HCT116 (cell line): ENCODE data around the gene CD8B2.

ENCODE experiments used
- ATF3 ChIP-seq: IDR thresholded peaks from 2 replicates; pipeline ENCODE4 v1.6.1; 2012
- CEBPB ChIP-seq: IDR thresholded peaks from 2 replicates; pipeline ENCODE4 v1.6.1; 2012; ENCODE audit warnings: low read depth
- CTCF ChIP-seq, 3 experiments: fragments of 200-600 bp in 1 of 3; sonication (generic) in 1 of 3; IDR thresholded peaks in 2 of 3; conservative IDR thresholded peaks in 1 of 3; 2 replicates each; pipeline ENCODE4 v1.5.1; 2012 to 2017; ENCODE audit warnings: low read depth in 2 of 3, low read length in 2 of 3, antibody characterized with exemption in 1 of 3, borderline replicate concordance in 1 of 3, control low read depth in 1 of 3, mild to moderate bottlenecking in 1 of 3, mixed read lengths in 1 of 3, mixed run types in 1 of 3, moderate library complexity in 1 of 3; ENCODE audit not compliant: insufficient read depth in 1 of 3
- ELF1 ChIP-seq: IDR thresholded peaks from 2 replicates; pipeline ENCODE4 v1.6.1; 2012; ENCODE audit warnings: low read depth, borderline replicate concordance
- EZH2 ChIP-seq: fragments of 200-600 bp; sonication (generic); IDR thresholded peaks from 2 replicates; pipeline ENCODE4 v1.6.1; 2017; ENCODE audit warnings: antibody characterized with exemption, mixed run types
- POLR2A ChIP-seq: IDR thresholded peaks from 2 replicates; pipeline ENCODE4 v1.7.0; 2011; ENCODE audit warnings: borderline replicate concordance; ENCODE audit not compliant: insufficient read depth, insufficient read length; ENCODE audit errors: extremely low read depth
- POLR2AphosphoS5 ChIP-seq: IDR thresholded peaks from 2 replicates; pipeline ENCODE4 v1.6.1; 2011; ENCODE audit warnings: mild to moderate bottlenecking, low read depth, low read length, moderate library complexity
- SIN3A ChIP-seq: IDR thresholded peaks from 2 replicates; pipeline ENCODE4 v1.6.1; 2012; ENCODE audit warnings: low read depth
- SP1 ChIP-seq: IDR thresholded peaks from 2 replicates; pipeline ENCODE4 v1.6.1; 2012; ENCODE audit warnings: low read depth
- ZBTB33 ChIP-seq: IDR thresholded peaks from 2 replicates; pipeline ENCODE4 v1.6.1; 2011; ENCODE audit warnings: mild to moderate bottlenecking, low read length, moderate library complexity; ENCODE audit not compliant: insufficient replicate concordance; ENCODE audit errors: extremely low read depth

GRCh38 chr2:106546391-106546990, 59.3 kb downstream of the CD8B2 start:
- TF ChIP-seq CTCF (IDR thresholded peaks at IDR 0.05 in 2 of 3, conservative IDR thresholded peaks at IDR 0.05 in 1 of 3; ENCODE audit: borderline replicate concordance in 1 of 3, insufficient read depth in 1 of 3, low read depth in 2 of 3, low read length in 2 of 3) = no peak
- TF ChIP-seq SIN3A = no peak
- TF ChIP-seq POLR2A = no peak
- TF ChIP-seq ZBTB33 = no peak
- TF ChIP-seq SP1 = no peak
- TF ChIP-seq POLR2AphosphoS5 = no peak
- TF ChIP-seq EZH2 = no peak
- no peak for TF ChIP-seq CEBPB
- no peak for TF ChIP-seq ELF1
- TF ChIP-seq ATF3 = no peak
